ENCODE results near the gene IL6ST.
"Not testable (repeated sequence)": the region's sequence is repeated elsewhere in the genome, so short reads cannot be mapped to it uniquely, and the experiment has no call there.

The IL6ST gene

DNA sequence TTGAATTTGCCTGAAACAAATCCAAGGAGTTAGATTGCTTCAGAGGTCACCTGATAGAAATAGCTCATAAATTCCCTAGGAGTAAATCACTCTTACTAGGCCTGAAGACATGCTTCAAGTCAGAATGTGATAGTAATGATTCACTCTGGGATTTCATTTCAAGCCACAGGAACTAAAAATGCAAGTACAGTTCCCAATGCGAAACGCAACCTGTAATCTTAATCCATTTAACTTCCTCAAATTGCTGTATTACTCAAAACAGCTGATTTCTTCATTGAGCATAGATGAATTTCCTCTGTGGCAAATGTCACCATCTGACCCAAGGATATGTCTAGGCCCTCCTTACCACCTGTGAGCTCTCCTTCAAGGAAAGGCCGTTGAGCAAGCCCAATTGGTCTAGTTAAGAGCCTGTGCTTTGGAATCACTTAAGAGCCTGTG lies 32.1 kb upstream of the IL6ST start:
- H3K4me3 ChIP-seq (ENCODE audit: low read depth, low read length) = no peak overlapping the region
- TF ChIP-seq, protein P1, sequence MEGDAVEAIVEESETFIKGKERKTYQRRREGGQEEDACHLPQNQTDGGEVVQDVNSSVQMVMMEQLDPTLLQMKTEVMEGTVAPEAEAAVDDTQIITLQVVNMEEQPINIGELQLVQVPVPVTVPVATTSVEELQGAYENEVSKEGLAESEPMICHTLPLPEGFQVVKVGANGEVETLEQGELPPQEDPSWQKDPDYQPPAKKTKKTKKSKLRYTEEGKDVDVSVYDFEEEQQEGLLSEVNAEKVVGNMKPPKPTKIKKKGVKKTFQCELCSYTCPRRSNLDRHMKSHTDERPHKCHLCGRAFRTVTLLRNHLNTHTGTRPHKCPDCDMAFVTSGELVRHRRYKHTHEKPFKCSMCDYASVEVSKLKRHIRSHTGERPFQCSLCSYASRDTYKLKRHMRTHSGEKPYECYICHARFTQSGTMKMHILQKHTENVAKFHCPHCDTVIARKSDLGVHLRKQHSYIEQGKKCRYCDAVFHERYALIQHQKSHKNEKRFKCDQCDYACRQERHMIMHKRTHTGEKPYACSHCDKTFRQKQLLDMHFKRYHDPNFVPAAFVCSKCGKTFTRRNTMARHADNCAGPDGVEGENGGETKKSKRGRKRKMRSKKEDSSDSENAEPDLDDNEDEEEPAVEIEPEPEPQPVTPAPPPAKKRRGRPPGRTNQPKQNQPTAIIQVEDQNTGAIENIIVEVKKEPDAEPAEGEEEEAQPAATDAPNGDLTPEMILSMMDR (IDR thresholded peaks at IDR 0.05; ENCODE audit: low read depth, low read length, missing control alignments) = no peak
- in situ Hi-C loops (cut with HindIII; ENCODE audit: low sequenced_read_pairs) = no loop called here
- DNase-seq (ENCODE audit: low read depth) = no peak

DNA sequence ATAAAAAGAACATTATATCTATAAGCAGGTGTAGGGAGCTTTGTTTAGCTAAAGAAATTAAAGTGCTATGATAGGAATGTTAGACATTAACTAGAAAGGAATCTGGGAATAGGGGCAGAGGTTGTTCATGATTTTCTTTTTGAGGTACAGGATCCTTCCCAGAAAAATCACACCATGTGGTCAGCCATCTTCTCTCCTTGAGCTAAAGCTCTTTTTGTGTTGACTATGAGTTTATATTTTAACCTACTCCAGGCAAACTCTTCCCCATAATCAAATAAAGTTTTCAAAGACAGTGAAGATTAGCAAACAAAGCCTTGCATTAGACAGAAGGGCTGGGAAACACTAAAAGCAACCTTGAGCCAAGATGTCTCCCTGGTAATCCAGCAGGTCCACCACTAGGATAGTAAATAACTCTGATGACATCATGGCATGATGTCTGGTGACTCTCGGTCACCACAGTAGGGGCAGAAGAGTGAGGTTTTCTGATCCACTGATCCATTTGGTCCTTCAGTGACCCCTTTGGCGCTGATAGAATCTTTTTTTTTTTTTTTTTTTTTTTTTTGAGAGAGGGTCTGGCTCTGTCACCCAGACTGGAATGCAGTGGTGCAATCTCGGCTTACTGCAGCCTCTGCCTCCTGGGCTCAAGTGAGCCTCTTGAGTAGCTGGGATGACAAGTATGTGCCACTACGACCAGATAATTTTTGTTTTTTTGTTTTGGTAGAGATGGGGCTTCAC lies 30.6 kb upstream of the IL6ST start:
- DNase-seq (ENCODE audit: low read depth) = no peak
- no peak overlapping the region for H3K4me3 ChIP-seq (ENCODE audit: low read depth, low read length)
- in situ Hi-C loops (cut with HindIII; ENCODE audit: low sequenced_read_pairs) = no loop called here
- TF ChIP-seq, protein P1 (IDR thresholded peaks at IDR 0.05; ENCODE audit: low read depth, low read length, missing control alignments) = no peak

DNA sequence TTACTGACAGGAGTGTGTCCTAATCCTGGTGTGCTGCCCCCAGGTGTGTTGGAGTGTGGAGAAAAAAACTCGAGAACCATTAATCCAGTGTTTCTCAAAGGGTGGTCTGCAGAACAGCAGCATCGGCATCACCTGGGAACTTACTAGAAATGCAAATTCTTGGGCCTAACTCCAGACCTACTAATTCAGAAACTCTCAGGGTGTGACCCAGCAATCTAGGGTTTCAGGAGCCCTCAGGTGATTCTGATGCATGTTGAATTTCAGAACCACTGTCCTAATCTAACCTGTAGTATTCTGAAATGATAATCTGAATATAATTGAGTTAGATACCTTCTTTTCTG lies 30.0 kb upstream of the IL6ST start:
- in situ Hi-C loops (cut with HindIII; ENCODE audit: low sequenced_read_pairs) = no loop called here
- no peak for DNase-seq (ENCODE audit: low read depth)
- no peak overlapping the region for H3K4me3 ChIP-seq (ENCODE audit: low read depth, low read length)
- TF ChIP-seq, protein P1 (IDR thresholded peaks at IDR 0.05; ENCODE audit: low read depth, low read length, missing control alignments) = no peak

DNA sequence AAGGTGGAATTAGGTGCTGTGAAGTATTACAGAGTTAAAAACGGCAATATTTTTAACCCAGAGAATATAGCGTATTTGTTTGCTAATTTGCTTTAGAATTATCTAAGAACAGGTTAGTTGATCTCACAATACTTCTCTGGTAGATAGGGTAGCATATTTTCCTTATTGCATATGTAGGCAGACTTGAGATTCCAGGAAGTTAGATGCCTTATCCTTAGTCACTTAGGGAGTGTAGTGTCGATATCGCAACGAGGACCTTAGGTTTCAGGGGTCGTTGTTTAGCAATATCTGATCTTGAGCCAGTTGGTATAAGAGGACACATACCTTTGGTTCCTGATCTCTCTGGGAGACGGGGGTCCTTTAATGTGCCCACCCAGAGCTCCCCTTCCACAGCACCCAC lies 28.5 kb upstream of the IL6ST start:
- TF ChIP-seq, protein P1 (IDR thresholded peaks at IDR 0.05; ENCODE audit: low read depth, low read length, missing control alignments) = no peak
- no peak for DNase-seq (ENCODE audit: low read depth)
- H3K4me3 ChIP-seq (ENCODE audit: low read depth, low read length) = no peak overlapping the region
- in situ Hi-C loops (cut with HindIII; ENCODE audit: low sequenced_read_pairs) = no loop called here

DNA sequence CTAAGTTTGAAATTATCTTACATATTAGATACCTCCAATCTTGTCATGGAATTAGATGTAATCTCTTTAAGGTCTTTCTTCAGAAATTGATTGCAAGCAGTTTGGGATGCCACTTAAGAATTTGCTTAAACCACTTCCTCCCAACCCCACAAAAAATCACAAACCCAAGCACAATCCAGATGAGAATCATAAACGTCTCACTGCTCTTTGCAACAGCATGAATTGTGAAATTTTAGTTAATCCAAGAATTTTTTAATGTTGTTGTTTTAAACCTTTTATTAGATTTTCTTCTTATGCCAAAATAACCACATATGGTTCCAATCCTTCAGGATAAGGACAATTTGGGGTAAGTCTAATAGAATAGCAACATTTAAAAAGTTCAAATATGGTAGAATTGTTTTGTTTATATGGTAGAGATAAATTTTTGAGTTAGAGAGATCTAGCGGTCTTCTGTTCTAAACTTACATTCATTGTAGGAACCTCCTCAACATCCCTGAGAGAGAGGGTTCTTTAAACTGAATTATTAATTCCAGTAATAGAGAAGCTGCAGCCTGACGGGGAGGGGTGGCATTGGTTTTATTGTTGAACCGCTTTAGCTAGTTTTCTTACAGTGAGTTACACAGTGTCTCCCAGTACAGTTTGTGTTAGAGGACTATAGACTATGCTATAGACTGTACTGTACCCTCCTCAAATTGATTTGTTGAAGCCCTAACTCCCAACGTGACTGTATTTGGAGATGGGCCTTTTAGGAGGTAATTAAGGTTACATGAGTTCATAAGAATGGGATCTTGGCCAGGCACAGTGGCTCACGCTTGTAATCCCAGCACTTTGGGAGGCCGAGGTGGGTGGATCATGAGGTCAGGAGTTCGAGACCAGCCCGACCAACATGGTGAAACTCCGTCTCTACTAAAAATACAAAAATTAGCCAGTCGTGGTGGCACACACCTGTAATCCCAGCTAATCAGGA lies 24.8 kb upstream of the IL6ST start:
- TF ChIP-seq, protein P1 (IDR thresholded peaks at IDR 0.05; ENCODE audit: low read depth, low read length, missing control alignments) = no peak
- in situ Hi-C loops (cut with HindIII; ENCODE audit: low sequenced_read_pairs) = no loop called here
- H3K4me3 ChIP-seq (ENCODE audit: low read depth, low read length) = no peak overlapping the region
- no peak for DNase-seq (ENCODE audit: low read depth)

GRCh38 chr5:56018832-56019231 lies 24.1 kb upstream of the IL6ST start:
- in situ Hi-C loops (cut with HindIII; ENCODE audit: low sequenced_read_pairs) = no loop called here
- no peak overlapping the region for H3K4me3 ChIP-seq (ENCODE audit: low read depth, low read length)
- TF ChIP-seq, protein P1 (IDR thresholded peaks at IDR 0.05; ENCODE audit: low read depth, low read length, missing control alignments) = no peak
- DNase-seq (ENCODE audit: low read depth) = no peak

GRCh38 chr5:56014701-56015100 lies 19.9 kb upstream of the IL6ST start:
- in situ Hi-C loops (cut with HindIII; ENCODE audit: low sequenced_read_pairs) = loop anchor here (5.0 kb wide), 1 partner anchor 38 kb away; no protein-coding TSS in a partner anchor
- not testable (repeated sequence) for H3K4me3 ChIP-seq (ENCODE audit: low read depth, low read length); DNase-seq (ENCODE audit: low read depth)

DNA sequence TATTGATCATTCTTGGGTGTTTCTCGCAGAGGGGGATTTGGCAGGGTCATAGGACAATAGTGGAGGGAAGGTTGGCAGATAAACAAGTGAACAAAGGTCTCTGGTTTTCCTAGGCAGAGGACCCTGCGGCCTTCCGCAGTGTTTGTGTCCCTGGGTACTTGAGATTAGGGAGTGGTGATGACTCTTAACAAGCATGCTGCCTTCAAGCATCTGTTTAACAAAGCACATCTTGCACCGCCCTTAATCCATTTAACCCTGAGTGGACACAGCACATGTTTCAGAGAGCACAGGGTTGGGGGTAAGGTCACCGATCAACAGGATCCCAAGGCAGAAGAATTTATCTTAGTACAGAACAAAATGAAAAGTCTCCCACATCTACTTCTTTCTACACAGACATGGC lies 19.2 kb upstream of the IL6ST start:
- not testable (repeated sequence) for DNase-seq (ENCODE audit: low read depth); H3K4me3 ChIP-seq (ENCODE audit: low read depth, low read length)
- in situ Hi-C loops (cut with HindIII; ENCODE audit: low sequenced_read_pairs) = loop anchor here (5.0 kb wide), 1 partner anchor 38 kb away; no protein-coding TSS in a partner anchor
